Activated naive CD4-positive, alpha-beta T cell treated with anti-CD3 and anti-CD28 coated beads, Interleukin-2, amount 50 U/mL, for 24 hours (primary cell): Measurements from ENCODE around the gene GHITM.
"Not testable (repeated sequence)": the region's sequence is repeated elsewhere in the genome, so short reads cannot be mapped to it uniquely, and the experiment has no call there.

Experiments
- H3K27ac Mint-ChIP-seq: one replicate; pipeline ENCODE4 v1.8.0; 2021; ENCODE audit warnings: mild to moderate bottlenecking, mixed read lengths
- H3K27me3 Mint-ChIP-seq: one replicate; pipeline ENCODE4 v1.8.0; 2021; ENCODE audit warnings: mixed read lengths
- H3K36me3 Mint-ChIP-seq: one replicate; pipeline ENCODE4 v1.8.0; 2021; ENCODE audit warnings: mixed read lengths
- H3K4me1 Mint-ChIP-seq: one replicate; pipeline ENCODE4 v1.8.0; 2021; ENCODE audit warnings: mixed read lengths
- H3K4me3 Mint-ChIP-seq: one replicate; pipeline ENCODE4 v1.8.0; 2021; ENCODE audit warnings: mild to moderate bottlenecking, mixed read lengths
- H3K9me3 Mint-ChIP-seq: one replicate; pipeline ENCODE4 v1.8.0; 2021; ENCODE audit warnings: mixed read lengths

Gene GHITM

DNA sequence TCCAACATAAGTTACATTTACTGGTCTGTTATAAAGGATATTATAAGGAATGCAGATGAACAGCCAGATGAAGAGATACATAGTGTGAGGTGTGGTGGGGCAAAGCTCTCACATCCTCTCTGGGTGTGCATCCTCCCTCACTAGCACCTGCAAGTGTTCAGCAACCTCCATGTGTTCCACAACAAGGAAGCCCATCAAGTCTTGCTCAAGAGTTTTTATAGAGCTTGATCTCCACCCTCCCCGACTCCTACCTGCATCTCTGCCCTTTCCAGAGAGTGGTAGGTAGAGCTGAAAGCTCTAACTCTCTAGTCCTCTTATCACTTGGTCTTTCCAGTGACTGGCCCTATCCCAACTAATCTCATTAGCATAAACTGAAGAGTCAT is 12.5 kb upstream of the GHITM start:
- Mint-ChIP-seq H3K9me3 (peaks cover 11% of the 10 kb centered on the region), H3K36me3 (peaks cover 9% of the 10 kb centered on the region), H3K4me3 (no peak overlapping the region), H3K4me1 (no peaks in the 10 kb centered on the region), H3K27me3 (peaks cover 11% of the 10 kb centered on the region), H3K27ac (no peak overlapping the region)

DNA sequence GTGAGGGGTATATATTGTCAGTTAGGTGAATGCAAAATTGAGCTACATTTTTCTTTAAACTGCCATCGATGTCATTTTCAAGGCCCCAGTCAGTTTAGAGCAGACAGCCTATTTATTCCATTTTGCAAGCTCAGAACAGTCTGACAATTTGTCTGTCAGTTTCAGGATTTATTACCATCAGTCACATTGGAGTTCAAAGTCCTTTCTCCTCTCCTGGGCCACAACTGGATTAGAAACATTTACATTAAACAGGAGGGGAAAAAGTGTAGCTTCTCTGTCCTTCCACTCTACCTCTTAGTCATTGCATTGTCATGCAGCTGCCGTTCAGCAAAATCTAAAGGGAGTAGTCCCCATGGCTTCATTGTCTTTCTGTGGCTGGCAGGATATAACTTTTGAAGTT is 3.5 kb upstream of the GHITM start:
- H3K9me3 Mint-ChIP-seq: no peaks in the 10 kb centered on the region

DNA sequence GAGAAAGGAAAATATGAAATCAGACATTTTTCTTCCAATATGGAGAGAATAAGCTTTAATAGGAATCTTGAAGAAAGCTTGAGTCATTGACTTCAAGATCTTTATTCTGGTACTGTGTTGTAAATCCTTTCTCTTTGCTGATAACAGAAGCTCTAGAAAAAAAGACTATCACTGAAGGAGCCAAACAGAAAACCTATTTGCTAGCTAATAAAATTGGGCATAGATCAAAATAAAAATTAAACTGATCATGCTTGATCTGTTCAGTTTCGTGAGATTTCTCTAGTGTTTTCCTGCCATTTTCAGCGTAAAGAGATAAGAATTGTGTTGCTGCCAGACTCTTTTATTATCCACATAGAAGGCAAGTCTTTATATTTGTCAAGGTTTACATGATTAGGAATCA is 1.5 kb upstream of the GHITM start:
- H3K36me3 Mint-ChIP-seq: peaks cover 5% of the 10 kb centered on the region
- peak overlapping the region; percentile 56 for H3K27ac Mint-ChIP-seq
- H3K4me1 Mint-ChIP-seq: peaks cover 33% of the 10 kb centered on the region
- no peaks in the 10 kb centered on the region for H3K9me3 Mint-ChIP-seq
- H3K27me3 Mint-ChIP-seq: no peaks in the 10 kb centered on the region
- peak overlapping the region; percentile 95 for H3K4me3 Mint-ChIP-seq

More for the DNA sequence above, 3.5 kb upstream of the GHITM start:
- Mint-ChIP-seq H3K27ac (no peak overlapping the region), H3K36me3 (no peaks in the 10 kb centered on the region), H3K4me1 (peaks cover 16% of the 10 kb centered on the region), H3K27me3 (peaks cover 4% of the 10 kb centered on the region), H3K4me3 (no peak overlapping the region)

DNA sequence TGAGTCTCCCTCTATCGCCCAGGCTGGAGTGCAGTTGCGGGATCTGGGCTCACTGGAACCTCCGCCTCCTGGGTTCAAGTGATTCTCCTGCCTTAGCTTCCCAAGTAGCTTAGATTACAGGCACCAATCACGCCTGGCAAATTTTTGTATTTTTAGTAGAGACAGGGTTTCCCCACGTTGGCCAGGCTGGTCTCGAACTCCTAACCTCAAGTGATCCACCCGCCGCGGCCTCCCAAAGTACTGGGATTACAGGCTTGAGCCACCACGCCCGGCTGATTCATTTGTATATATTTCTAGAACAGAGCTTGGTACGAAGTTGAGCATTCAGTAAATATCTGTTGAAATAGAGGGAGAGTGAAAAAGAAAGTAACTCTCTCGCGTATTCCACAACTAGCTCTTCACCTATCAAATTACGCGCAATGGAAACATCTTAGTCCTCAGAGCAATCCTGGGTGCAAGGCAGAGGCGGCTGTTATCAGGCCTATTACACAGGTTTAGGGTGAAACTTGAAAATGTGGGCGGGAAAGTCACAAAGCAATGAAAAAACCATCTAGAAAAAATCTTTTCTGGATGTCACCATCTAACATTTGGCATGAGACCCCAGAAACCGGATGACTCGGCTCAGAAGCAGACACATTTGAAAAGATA is 707 bp upstream of the GHITM start:
- H3K27ac Mint-ChIP-seq: peak overlapping the region; percentile 100
- H3K27me3 Mint-ChIP-seq: no peaks in the 10 kb centered on the region
- H3K36me3 Mint-ChIP-seq: peaks cover 8% of the 10 kb centered on the region
- H3K4me3 Mint-ChIP-seq: peak overlapping the region; percentile 95
- peaks cover 40% of the 10 kb centered on the region for H3K4me1 Mint-ChIP-seq
- H3K9me3 Mint-ChIP-seq: no peaks in the 10 kb centered on the region

DNA sequence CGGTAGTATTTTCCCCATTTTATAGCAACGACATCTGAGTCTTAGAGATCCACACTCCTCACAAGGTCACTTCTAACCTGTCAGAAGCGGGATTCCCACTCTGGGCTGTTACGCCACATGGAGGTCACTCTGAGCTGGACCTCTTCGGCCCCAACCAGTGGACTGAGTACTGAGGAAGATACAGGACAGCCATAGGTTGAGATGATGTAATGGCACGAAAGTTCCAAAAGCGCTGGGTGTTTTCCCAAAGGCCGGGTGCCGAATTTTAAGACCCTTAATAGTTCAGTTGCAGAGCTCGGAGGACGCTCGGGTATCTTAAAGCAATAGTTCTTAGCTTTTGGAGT is 699 bp downstream of the GHITM start:
- Mint-ChIP-seq H3K4me3 (peak overlapping the region; percentile 95), H3K4me1 (peaks cover 43% of the 10 kb centered on the region), H3K27me3 (no peaks in the 10 kb centered on the region)

DNA sequence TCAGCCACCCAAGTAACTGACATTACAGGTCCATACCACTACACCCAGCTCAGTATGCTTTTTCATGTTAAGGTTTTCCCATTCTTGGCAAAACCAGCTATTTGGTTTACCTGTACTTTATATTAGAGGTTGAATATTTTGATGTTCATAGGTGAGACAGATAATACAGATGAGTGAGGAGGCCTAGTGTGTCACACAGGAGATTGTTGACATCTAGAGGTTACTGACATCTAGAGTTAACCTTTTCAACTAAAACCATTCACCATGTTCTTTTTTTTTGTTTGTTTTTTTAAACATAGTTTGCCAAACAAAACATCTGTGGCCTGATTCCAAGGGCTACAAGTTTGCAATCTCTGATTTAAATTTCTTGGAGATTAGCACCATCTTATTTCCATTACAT is 8.0 kb downstream of the GHITM start:
- no peaks in the 10 kb centered on the region for H3K9me3 Mint-ChIP-seq
- H3K27ac Mint-ChIP-seq: no peak overlapping the region
- H3K27me3 Mint-ChIP-seq: no peaks in the 10 kb centered on the region
- H3K36me3 Mint-ChIP-seq: peaks cover 24% of the 10 kb centered on the region
- H3K4me1 Mint-ChIP-seq: peaks cover 41% of the 10 kb centered on the region
- no peak overlapping the region for H3K4me3 Mint-ChIP-seq

More for the DNA sequence above, 699 bp downstream of the GHITM start:
- H3K27ac Mint-ChIP-seq: peak overlapping the region; percentile 100
- no peaks in the 10 kb centered on the region for H3K9me3 Mint-ChIP-seq
- H3K36me3 Mint-ChIP-seq: peaks cover 14% of the 10 kb centered on the region

DNA sequence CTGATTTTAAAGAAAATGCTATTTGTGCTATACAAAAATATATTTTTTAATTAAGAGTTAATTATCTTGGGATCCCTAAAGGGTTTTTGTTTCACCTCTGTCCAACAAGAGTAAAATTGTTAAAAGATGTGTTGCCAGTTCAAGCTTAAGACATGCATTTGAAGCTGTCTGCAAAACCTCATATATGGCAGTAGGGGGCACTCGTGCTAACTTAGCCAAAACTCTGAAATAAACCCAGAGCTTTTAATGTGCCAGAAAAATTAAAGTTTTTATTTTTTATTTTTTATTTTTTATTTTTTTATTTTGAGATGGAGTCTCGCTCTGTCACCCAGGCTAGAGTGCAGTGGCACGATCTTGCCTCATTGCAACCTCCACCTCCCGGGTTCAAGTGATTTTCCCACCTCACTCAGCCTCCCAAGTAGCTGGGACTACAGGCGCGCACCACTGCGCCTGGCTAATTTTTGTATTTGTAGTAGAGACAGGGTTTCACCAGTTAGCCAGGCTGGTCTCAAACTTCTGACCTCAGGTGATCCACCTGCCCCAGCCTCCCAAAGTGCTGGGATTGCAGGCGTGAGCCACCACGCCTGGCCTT is 8.8 kb downstream of the GHITM start:
- H3K4me3 Mint-ChIP-seq, H3K27me3 Mint-ChIP-seq, H3K9me3 Mint-ChIP-seq, H3K27ac Mint-ChIP-seq: not testable (repeated sequence)
- H3K36me3 Mint-ChIP-seq: peaks cover 23% of the 10 kb centered on the region
- peaks cover 41% of the 10 kb centered on the region for H3K4me1 Mint-ChIP-seq

DNA sequence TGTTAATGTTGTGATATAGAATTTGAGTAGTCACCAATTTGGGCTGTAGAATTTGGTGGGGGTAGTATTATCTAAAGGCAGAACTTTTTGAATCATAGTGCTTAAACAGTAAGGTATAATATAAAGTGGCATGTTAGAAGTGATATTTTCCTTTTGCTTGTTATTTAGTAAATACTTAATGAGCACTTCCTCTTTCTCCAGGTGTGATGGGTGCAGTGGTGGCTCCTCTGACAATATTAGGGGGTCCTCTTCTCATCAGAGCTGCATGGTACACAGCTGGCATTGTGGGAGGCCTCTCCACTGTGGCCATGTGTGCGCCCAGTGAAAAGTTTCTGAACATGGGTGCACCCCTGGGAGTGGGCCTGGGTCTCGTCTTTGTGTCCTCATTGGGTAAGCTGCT is 10.5 kb downstream of the GHITM start:
- H3K9me3 Mint-ChIP-seq: no peaks in the 10 kb centered on the region
- H3K27ac Mint-ChIP-seq: peak overlapping the region; percentile 25
- no peak overlapping the region for H3K4me3 Mint-ChIP-seq
- H3K27me3 Mint-ChIP-seq: no peaks in the 10 kb centered on the region
- H3K36me3 Mint-ChIP-seq: peaks cover 17% of the 10 kb centered on the region
- H3K4me1 Mint-ChIP-seq: peaks cover 41% of the 10 kb centered on the region

DNA sequence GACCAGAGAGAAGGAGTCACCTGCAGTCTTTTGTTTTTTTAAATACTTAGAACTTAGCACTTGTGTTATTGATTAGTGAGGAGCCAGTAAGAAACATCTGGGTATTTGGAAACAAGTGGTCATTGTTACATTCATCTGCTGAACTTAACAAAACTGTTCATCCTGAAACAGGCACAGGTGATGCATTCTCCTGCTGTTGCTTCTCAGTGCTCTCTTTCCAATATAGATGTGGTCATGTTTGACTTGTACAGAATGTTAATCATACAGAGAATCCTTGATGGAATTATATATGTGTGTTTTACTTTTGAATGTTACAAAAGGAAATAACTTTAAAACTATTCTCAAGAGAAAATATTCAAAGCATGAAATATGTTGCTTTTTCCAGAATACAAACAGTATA is 13.5 kb downstream of the GHITM start:
- peaks cover 10% of the 10 kb centered on the region for H3K36me3 Mint-ChIP-seq
- H3K27ac Mint-ChIP-seq: peak overlapping the region; percentile 88
- no peak overlapping the region for H3K4me3 Mint-ChIP-seq
- H3K9me3 Mint-ChIP-seq: no peaks in the 10 kb centered on the region
- H3K27me3 Mint-ChIP-seq: no peaks in the 10 kb centered on the region
- H3K4me1 Mint-ChIP-seq: peaks cover 35% of the 10 kb centered on the region

DNA sequence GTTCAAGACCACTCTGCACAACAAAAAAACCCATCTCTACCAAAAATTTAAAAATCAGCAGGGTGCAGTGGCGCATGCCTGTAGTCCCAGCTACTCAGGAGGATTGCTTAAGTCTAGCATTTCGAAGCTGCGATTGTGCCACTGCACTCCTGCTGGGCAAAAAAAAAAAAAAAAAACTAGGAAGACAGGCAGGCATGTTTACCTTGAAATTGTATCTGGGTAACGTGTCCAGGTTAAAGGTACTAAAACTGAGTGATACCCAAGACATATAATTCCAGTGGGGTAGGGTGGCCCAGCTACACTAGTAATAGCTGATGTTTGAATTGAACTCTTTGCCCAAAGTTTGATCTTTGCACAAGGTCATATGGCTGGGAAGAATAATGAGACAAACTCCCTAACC is 16.2 kb downstream of the GHITM start:
- peak overlapping the region; percentile 41 for H3K27ac Mint-ChIP-seq
- H3K27me3 Mint-ChIP-seq: no peaks in the 10 kb centered on the region
- no peaks in the 10 kb centered on the region for H3K9me3 Mint-ChIP-seq
- peaks cover 4% of the 10 kb centered on the region for H3K36me3 Mint-ChIP-seq
- H3K4me1 Mint-ChIP-seq: peaks cover 37% of the 10 kb centered on the region
- no peak overlapping the region for H3K4me3 Mint-ChIP-seq

DNA sequence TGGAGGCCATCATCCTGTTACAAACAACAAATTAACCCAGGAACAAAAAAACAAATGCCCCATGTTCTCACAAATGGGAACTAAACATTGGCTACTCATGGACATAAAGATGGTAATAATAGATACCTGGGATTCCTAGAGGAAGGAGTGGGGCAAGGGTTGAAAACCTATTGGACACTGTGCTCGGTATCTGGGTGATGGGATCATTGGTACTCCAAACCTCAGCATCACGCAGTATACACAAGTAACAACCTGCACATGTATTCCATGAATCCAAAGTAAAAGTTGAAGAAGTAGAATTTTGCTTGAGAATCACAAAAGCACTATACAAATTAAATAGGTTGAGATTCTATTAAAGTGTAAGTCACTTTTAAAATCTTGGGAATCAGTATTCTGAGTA is 16.7 kb downstream of the GHITM start:
- peaks cover 4% of the 10 kb centered on the region for H3K36me3 Mint-ChIP-seq
- peak overlapping the region; percentile 41 for H3K27ac Mint-ChIP-seq
- H3K4me3 Mint-ChIP-seq: no peak overlapping the region
- H3K9me3 Mint-ChIP-seq: no peaks in the 10 kb centered on the region
- H3K4me1 Mint-ChIP-seq: peaks cover 35% of the 10 kb centered on the region
- no peaks in the 10 kb centered on the region for H3K27me3 Mint-ChIP-seq

DNA sequence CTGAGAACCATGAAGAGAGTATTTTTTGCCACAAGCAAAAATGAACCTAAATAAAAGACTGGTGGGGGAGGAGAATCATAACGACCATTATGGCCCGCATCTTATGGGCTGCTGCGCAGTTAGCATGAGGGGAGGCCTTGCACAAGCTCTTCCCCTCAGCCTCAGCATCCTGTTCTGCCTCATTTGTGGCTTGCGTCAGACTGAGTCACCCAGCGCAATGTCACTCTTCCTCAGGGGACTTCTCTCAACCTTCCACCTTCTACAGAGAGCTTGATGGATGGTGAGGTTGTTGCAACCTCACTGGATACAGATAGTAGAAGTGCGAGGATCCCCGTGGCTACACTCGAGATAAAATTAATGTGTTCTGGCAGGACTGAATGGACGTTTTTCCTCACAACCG is 17.5 kb downstream of the GHITM start:
- no peak overlapping the region for H3K4me3 Mint-ChIP-seq
- peak overlapping the region; percentile 60 for H3K27ac Mint-ChIP-seq
- no peaks in the 10 kb centered on the region for H3K27me3 Mint-ChIP-seq
- H3K4me1 Mint-ChIP-seq: peaks cover 33% of the 10 kb centered on the region
- no peaks in the 10 kb centered on the region for H3K9me3 Mint-ChIP-seq
- H3K36me3 Mint-ChIP-seq: peaks cover 2% of the 10 kb centered on the region

DNA sequence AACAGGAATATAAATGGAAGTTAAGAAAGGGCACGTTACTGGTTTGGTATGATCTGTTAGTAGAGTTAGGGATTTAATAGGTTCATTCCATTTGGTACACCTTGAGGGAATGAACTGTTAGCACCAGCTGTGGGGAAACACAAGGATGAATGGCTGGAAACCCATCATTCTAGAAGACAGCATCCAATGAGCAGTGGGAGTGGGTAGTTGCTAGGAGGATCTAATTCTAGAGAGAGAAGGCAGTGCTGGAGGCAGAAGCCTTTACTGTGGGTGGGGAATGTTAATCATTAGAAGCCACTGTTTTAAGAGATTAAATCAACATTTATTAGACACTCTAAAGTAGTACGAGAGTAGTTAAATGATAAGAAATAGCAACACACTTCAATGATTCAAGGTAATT is 18.8 kb downstream of the GHITM start:
- H3K36me3 Mint-ChIP-seq: peaks cover 2% of the 10 kb centered on the region
- no peak overlapping the region for H3K4me3 Mint-ChIP-seq
- no peaks in the 10 kb centered on the region for H3K9me3 Mint-ChIP-seq
- H3K4me1 Mint-ChIP-seq: peaks cover 29% of the 10 kb centered on the region
- H3K27ac Mint-ChIP-seq: peak overlapping the region; percentile 59
- no peaks in the 10 kb centered on the region for H3K27me3 Mint-ChIP-seq

DNA sequence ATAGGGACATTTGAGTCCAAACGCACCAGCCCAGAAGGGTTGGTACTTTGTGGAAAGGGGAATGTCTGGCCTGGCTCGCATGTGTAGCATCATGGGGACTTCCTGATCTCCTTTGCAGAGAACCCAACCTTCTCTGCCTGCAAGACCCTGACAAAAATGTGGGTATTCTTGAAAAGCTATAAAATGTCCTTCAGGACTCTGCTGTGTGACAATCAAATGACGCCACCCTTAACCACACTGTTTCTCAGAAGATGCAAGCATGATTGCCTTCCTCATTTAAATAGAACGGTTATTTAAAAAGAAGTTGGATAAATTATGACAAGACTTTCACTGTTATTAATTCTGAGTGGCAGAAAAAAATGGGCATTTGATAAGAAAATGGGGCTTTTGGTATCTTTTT is 19.2 kb downstream of the GHITM start:
- no peaks in the 10 kb centered on the region for H3K9me3 Mint-ChIP-seq
- H3K4me3 Mint-ChIP-seq: no peak overlapping the region
- peaks cover 2% of the 10 kb centered on the region for H3K36me3 Mint-ChIP-seq
- peaks cover 24% of the 10 kb centered on the region for H3K4me1 Mint-ChIP-seq
- H3K27me3 Mint-ChIP-seq: no peaks in the 10 kb centered on the region
- H3K27ac Mint-ChIP-seq: no peak overlapping the region

DNA sequence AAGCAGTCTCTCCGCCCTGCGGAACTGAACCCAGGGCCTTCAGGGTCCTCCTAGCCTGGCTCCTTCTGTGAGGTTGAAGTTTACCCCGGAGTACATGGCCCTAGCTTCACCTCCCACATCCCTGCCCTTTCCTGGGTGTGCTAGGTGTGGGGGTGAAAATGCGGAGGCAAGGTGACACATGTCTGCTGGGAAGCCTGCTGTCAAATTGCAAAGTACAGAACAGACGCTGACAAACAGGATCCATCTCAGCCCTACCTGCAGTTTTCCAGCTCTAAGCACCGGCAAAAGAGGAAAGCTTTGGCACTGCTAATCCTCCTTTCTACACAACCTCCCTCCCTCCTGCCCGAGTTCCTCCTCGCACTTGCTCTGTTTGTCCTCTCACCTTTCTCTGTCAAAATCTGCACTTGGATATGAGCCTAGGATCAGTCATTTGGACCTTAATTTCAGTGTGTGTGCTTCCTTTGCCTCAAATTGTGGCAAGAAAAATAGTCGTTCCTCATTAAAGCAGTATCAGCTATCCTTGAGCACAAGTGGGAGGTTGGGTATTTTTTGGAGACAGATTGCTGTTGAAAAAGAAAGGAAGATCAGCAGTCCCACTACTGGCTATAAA is 19.9 kb downstream of the GHITM start:
- Mint-ChIP-seq H3K4me1 (peaks cover 21% of the 10 kb centered on the region), H3K27me3 (no peaks in the 10 kb centered on the region), H3K27ac (no peak overlapping the region), H3K36me3 (peaks cover 2% of the 10 kb centered on the region), H3K4me3 (no peak overlapping the region), H3K9me3 (no peaks in the 10 kb centered on the region)

DNA sequence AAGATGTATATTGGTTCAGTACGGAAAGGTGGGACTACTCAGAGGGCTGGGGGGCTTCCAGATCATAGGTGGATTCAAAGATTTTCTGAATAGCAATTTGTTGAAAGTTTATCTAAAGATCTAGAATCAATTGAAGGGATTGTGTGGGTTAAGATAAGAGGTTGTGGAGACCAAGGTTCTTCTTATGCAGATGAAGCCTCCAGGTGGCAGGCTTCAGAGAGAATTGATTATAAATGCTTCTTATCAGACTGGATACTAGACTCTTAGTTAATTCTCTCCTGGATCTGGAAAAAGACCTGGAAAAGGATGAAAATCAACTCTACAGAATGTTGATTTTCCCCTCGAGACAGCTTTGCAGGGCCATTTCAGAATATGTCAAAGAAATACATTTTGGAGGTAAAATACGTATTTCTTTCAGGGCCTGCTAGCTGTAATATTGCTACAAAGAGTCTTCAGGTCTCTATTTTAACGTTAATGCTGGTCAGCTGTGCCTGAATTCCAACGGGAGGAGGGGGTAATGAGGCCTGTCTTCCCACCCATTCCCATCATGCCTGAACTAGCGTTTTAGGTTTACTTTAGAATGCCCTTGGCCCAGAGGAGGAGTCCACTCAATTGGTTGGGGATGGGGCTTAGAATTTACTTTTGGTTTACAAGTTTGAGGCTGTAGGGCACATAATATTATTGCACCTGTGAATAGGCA is 21.5 kb downstream of the GHITM start:
- Mint-ChIP-seq H3K27ac (no peak overlapping the region), H3K9me3 (no peaks in the 10 kb centered on the region), H3K4me3 (no peak overlapping the region), H3K36me3 (no peaks in the 10 kb centered on the region), H3K4me1 (peaks cover 21% of the 10 kb centered on the region), H3K27me3 (no peaks in the 10 kb centered on the region)
